Measurements from ENCODE around the gene ILKAP. TPM values are rescaled to one million over a fixed set of nuclear protein-coding genes. Genes with fewer than 3 reads are reported as not detected.

Gene ILKAP
- total and polyA plus RNA-seq, 2 of the 4 experiments (the other 2 are of a cell fraction) = 13.3 to 44.2 TPM

DNA sequence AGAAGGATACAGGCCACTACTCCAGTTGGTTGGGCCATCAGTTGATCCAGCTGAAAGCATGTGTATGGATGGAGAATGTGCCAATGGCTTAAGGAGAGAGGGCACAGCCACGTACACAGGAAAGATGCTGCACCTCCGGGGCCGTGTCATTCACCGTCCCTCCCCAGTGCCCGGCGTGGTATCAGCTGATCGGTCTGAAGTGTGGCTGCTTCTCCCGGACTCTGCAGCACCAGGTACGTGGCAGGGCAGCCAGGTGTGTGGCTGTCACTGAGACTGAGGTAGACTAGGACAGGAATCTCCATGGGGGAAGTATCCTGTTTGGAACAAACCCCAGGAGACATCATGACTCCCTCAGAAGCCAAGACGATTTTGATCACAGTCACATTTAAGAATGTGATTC is 48.9 kb downstream of the ILKAP start:
- Histone ChIP-seq H3K4me3 (ENCODE audit: insufficient read depth, low read depth, low read length) (no peak overlapping the region), H3K9me3 (ENCODE audit: control insufficient read depth, insufficient read depth, low read length) (no peaks in the 10 kb centered on the region), H4K91ac (ENCODE audit: insufficient read depth, low read depth, low read length) (no peak overlapping the region), H3K4ac (ENCODE audit: low read depth, low read length) (no peak overlapping the region), H3K27ac (ENCODE audit: insufficient read depth, low read length) (no peak overlapping the region), H3K4me2 (ENCODE audit: low read depth, low read length) (no peak overlapping the region), H3K36me3 (ENCODE audit: control insufficient read depth, insufficient read depth, low read length) (no peaks in the 10 kb centered on the region), H3K18ac (ENCODE audit: low read depth, low read length) (no peak overlapping the region), H3K14ac (replicated peaks; ENCODE audit: low read depth, low read length) (no peak overlapping the region), H3K27me3 (ENCODE audit: control insufficient read depth, insufficient read depth, low read length) (no peaks in the 10 kb centered on the region), H2BK15ac (ENCODE audit: low read depth, low read length) (peak overlapping the region; percentile 13; the same call in 1 of the 3 replicates), H2AK5ac (ENCODE audit: low read depth, low read length) (peak overlapping the region; percentile 81), H2AFZ (replicated peaks; ENCODE audit: low read length, poor library complexity) (peak overlapping the region; percentile 60), H4K8ac (ENCODE audit: low read depth in 2 of 2, low read length in 2 of 2) (no peak overlapping the region; a peak in 2 of 4 replicates), H2BK20ac (ENCODE audit: low read depth, low read length) (no peak overlapping the region), H2AK9ac (replicated peaks; ENCODE audit: low read depth, low read length, poor library complexity) (peak overlapping the region; percentile 59), H4K5ac (ENCODE audit: low read depth, low read length) (no peak overlapping the region), H3K56ac (ENCODE audit: extremely low read depth, insufficient read depth, low read length) (no peak overlapping the region), H3K4me1 (ENCODE audit: control insufficient read depth, insufficient read depth, low read length) (peaks cover 11% of the 10 kb centered on the region), H3K79me1 (ENCODE audit: low read depth in 1 of 2, low read length in 2 of 2) (no peaks in the 10 kb centered on the region; a peak in 1 of 4 replicates), H4K20me1 (ENCODE audit: insufficient read depth, low read length) (no peaks in the 10 kb centered on the region), H2BK5ac (ENCODE audit: low read depth, low read length, poor library complexity, severe bottlenecking) (no peak overlapping the region), H3K9me1 (ENCODE audit: insufficient read depth, low read length) (0 out of 2 replicates have a peak, but pooled peaks cover 7% of the 10 kb centered on the region), H2BK120ac (ENCODE audit: low read depth, low read length) (peak overlapping the region; percentile 34; the same call in 1 of the 2 replicates), H3K9ac (ENCODE audit: low read depth, low read length) (no peak overlapping the region), H3K23ac (ENCODE audit: low read depth, low read length) (no peak overlapping the region)
- dilution Hi-C loops (cut with HindIII; ENCODE audit: low sequenced_read_pairs, unreplicated experiment) (no loop called here), intact Hi-C loops (cut with micrococcal nuclease) (no loop called here), in situ Hi-C loops (cut with MboI; ENCODE audit: low sequenced_read_pairs) (no loop called here)
- CTCF ChIA-PET = no interaction called here
- POLR2A ChIA-PET (ENCODE audit: unreplicated experiment) = no interaction called here
- WGBS, 2 experiments (ENCODE audit: extremely low coverage in 2 of 2, insufficient read length in 1 of 2) = 97% methylated on average over 7 of the region's 10 CpGs; no CpG with 5 or more reads in 1 of the 2 experiments
- TF ChIP-seq, protein P1, sequence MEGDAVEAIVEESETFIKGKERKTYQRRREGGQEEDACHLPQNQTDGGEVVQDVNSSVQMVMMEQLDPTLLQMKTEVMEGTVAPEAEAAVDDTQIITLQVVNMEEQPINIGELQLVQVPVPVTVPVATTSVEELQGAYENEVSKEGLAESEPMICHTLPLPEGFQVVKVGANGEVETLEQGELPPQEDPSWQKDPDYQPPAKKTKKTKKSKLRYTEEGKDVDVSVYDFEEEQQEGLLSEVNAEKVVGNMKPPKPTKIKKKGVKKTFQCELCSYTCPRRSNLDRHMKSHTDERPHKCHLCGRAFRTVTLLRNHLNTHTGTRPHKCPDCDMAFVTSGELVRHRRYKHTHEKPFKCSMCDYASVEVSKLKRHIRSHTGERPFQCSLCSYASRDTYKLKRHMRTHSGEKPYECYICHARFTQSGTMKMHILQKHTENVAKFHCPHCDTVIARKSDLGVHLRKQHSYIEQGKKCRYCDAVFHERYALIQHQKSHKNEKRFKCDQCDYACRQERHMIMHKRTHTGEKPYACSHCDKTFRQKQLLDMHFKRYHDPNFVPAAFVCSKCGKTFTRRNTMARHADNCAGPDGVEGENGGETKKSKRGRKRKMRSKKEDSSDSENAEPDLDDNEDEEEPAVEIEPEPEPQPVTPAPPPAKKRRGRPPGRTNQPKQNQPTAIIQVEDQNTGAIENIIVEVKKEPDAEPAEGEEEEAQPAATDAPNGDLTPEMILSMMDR (conservative IDR thresholded peaks at IDR 0.05; ENCODE audit: low read depth, low read length) = no peak
- TF ChIP-seq POLR2A (IDR thresholded peaks at IDR 0.05; ENCODE audit: low read depth, low read length) (no peak), NFE2L2 (IDR thresholded peaks at IDR 0.05; ENCODE audit: low read depth, low read length) (no peak), MAFK (IDR thresholded peaks at IDR 0.05; ENCODE audit: low read depth, low read length) (no peak), MXI1 (IDR thresholded peaks at IDR 0.05; ENCODE audit: borderline replicate concordance, low read depth, low read length) (no peak), SMC3 (IDR thresholded peaks at IDR 0.05; ENCODE audit: low read depth, low read length) (no peak), RAD21 (IDR thresholded peaks at IDR 0.05; ENCODE audit: low read length) (no peak), RFX5 (IDR thresholded peaks at IDR 0.05; ENCODE audit: low read depth, low read length) (no peak), FOS (IDR thresholded peaks at IDR 0.05; ENCODE audit: low read depth, low read length) (no peak), RCOR1 (IDR thresholded peaks at IDR 0.05; ENCODE audit: insufficient replicate concordance, low read length) (no peak), BHLHE40 (IDR thresholded peaks at IDR 0.05; ENCODE audit: low read depth, low read length) (no peak), CEBPB (IDR thresholded peaks at IDR 0.05; ENCODE audit: low read depth, low read length) (no peak), MAZ (IDR thresholded peaks at IDR 0.05; ENCODE audit: borderline replicate concordance, low read depth, low read length) (no peak), CHD1 (IDR thresholded peaks at IDR 0.05; ENCODE audit: low read depth, low read length) (no peak)
- TF ChIP-seq, protein P2, sequence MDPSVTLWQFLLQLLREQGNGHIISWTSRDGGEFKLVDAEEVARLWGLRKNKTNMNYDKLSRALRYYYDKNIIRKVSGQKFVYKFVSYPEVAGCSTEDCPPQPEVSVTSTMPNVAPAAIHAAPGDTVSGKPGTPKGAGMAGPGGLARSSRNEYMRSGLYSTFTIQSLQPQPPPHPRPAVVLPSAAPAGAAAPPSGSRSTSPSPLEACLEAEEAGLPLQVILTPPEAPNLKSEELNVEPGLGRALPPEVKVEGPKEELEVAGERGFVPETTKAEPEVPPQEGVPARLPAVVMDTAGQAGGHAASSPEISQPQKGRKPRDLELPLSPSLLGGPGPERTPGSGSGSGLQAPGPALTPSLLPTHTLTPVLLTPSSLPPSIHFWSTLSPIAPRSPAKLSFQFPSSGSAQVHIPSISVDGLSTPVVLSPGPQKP (IDR thresholded peaks at IDR 0.05; ENCODE audit: borderline replicate concordance, low read depth, low read length) = no peak
- TF ChIP-seq, protein P3, sequence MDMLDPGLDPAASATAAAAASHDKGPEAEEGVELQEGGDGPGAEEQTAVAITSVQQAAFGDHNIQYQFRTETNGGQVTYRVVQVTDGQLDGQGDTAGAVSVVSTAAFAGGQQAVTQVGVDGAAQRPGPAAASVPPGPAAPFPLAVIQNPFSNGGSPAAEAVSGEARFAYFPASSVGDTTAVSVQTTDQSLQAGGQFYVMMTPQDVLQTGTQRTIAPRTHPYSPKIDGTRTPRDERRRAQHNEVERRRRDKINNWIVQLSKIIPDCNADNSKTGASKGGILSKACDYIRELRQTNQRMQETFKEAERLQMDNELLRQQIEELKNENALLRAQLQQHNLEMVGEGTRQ (IDR thresholded peaks at IDR 0.05; ENCODE audit: low read depth, low read length) = no peak
- no peak for DNase-seq
- no TSS peak for BruUV-seq (replicated peaks)
- ATAC-seq (ENCODE audit: low read depth) = no peak
